Activated CD4-positive, alpha-beta T cell treated with anti-CD3 and anti-CD28 coated beads, Interleukin-2, amount 10 ng/mL, durations not matched to agents 7 days and 5 days (primary cell): ENCODE data around the gene AKAP13. TPM values are rescaled to one million over a fixed set of nuclear protein-coding genes. Genes with fewer than 3 reads are reported as not detected.
"Not testable (repeated sequence)": the region's sequence is repeated elsewhere in the genome, so short reads cannot be mapped to it uniquely, and the experiment has no call there.

Experiments
- CTCF ChIA-PET: fragments of 350-600 bp; sonication (Branson Sonifier 250); formaldehyde crosslinking; loops from one replicate; lab custom pipeline; 2021; ENCODE audit warnings: antibody characterized with exemption; lab: Charles Lee
- POLR2A ChIA-PET: fragments of 350-600 bp; sonication (Branson Sonifier 250); formaldehyde crosslinking; loops from one replicate; lab custom pipeline; 2021; ENCODE audit warnings: antibody characterized with exemption; lab: Charles Lee
- DNase-seq: peaks from one replicate; pipeline ENCODE4 v3.0.0-alpha.2; 2020
- H3K27ac Mint-ChIP-seq: one replicate; pipeline ENCODE4 v1.8.0; 2021; ENCODE audit warnings: mild to moderate bottlenecking, moderate library complexity, mixed read lengths
- H3K27me3 Mint-ChIP-seq: one replicate; pipeline ENCODE4 v1.8.0; 2021; ENCODE audit warnings: mixed read lengths
- H3K36me3 Mint-ChIP-seq: one replicate; pipeline ENCODE4 v1.8.0; 2021; ENCODE audit warnings: low read depth, mixed read lengths
- H3K4me1 Mint-ChIP-seq: one replicate; pipeline ENCODE4 v1.8.0; 2021; ENCODE audit warnings: mixed read lengths
- H3K4me3 Mint-ChIP-seq: one replicate; pipeline ENCODE4 v1.8.0; 2021; ENCODE audit warnings: mild to moderate bottlenecking, moderate library complexity, mixed read lengths
- H3K9me3 Mint-ChIP-seq: one replicate; pipeline ENCODE4 v1.8.0; 2021; ENCODE audit warnings: mixed read lengths
- total RNA-seq, 2 experiments: library from RNA; stranded (reverse); gene quantifications; one replicate each; pipeline ENCODE4 v1.2.3, GENCODE V29; 2021

Gene AKAP13
- total RNA-seq, 2 experiments from 2014 or later = 152 to 181 TPM

GRCh38 chr15:85481543-85481942, 101.1 kb downstream of the AKAP13 start:
- H3K4me1 Mint-ChIP-seq = peaks cover 34% of the 10 kb centered on the region
- H3K9me3 Mint-ChIP-seq, H3K27me3 Mint-ChIP-seq, H3K27ac Mint-ChIP-seq, H3K4me3 Mint-ChIP-seq, H3K36me3 Mint-ChIP-seq, POLR2A ChIA-PET: not testable (repeated sequence)
- CTCF ChIA-PET = interaction anchor here (0.6 kb wide), 1 partner anchor 13 kb away, joined by 4 read pairs; no protein-coding TSS in a partner anchor
- DNase-seq = peak; percentile 13

DNA sequence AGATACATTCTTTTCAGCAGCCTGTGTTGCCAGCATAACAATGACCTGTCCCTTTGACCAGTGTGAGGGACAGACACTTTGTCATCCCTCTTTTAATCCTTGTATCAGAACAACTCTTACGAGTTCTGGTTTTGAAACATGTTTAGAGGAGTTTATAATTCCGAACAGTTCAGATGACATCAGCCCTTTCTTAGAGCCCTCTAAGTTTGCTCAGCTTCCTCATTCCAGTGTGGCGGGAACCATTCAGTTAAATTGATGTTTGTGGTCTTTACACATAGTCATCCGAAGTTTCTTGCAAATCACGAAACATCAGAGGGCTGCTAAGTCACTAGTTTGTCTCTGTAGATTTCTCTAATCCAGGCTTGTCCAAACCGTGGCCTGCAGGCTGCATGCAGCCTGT, 102.5 kb downstream of the AKAP13 start:
- no peak overlapping the region for H3K27ac Mint-ChIP-seq
- CTCF ChIA-PET = no interaction called here

GRCh38 chr15:85483955-85484354, 103.6 kb downstream of the AKAP13 start:
- H3K27ac Mint-ChIP-seq, H3K9me3 Mint-ChIP-seq, H3K4me3 Mint-ChIP-seq, DNase-seq, POLR2A ChIA-PET, CTCF ChIA-PET, H3K27me3 Mint-ChIP-seq: not testable (repeated sequence)
- peaks cover 42% of the 10 kb centered on the region for H3K4me1 Mint-ChIP-seq
- peaks cover 14% of the 10 kb centered on the region for H3K36me3 Mint-ChIP-seq

More for the DNA sequence above, 102.5 kb downstream of the AKAP13 start:
- Mint-ChIP-seq H3K27me3 (no peaks in the 10 kb centered on the region), H3K4me3 (no peak overlapping the region), H3K9me3 (no peaks in the 10 kb centered on the region), H3K4me1 (peaks cover 33% of the 10 kb centered on the region), H3K36me3 (peaks cover 8% of the 10 kb centered on the region)
- POLR2A ChIA-PET = no interaction called here
- no peak for DNase-seq

- H3K27me3 Mint-ChIP-seq, POLR2A ChIA-PET, H3K9me3 Mint-ChIP-seq, H3K27ac Mint-ChIP-seq, DNase-seq, H3K4me3 Mint-ChIP-seq: not testable (repeated sequence)
- CTCF ChIA-PET = interaction anchor here (2.2 kb wide), 1 partner anchor 13 kb away, joined by 7 read pairs; no protein-coding TSS in a partner anchor
- Mint-ChIP-seq H3K4me1 (peaks cover 50% of the 10 kb centered on the region), H3K36me3 (peaks cover 17% of the 10 kb centered on the region)
Observed at GRCh38 chr15:85484923-85485322, 104.5 kb downstream of the AKAP13 start.

GRCh38 chr15:85485956-85486567, 105.7 kb downstream of the AKAP13 start:
- CTCF ChIA-PET = interaction anchor here (0.7 to 2.2 kb wide), 4 partner anchors 12 to 986 kb away, joined by 3 to 7 read pairs (median 4); no protein-coding TSS in a partner anchor
- peak; percentile 82 for DNase-seq
- Mint-ChIP-seq H3K4me3 (no peak overlapping the region), H3K9me3 (no peaks in the 10 kb centered on the region), H3K27me3 (no peaks in the 10 kb centered on the region), H3K36me3 (peaks cover 21% of the 10 kb centered on the region), H3K27ac (no peak overlapping the region), H3K4me1 (peaks cover 53% of the 10 kb centered on the region)
- POLR2A ChIA-PET = no interaction called here

DNA sequence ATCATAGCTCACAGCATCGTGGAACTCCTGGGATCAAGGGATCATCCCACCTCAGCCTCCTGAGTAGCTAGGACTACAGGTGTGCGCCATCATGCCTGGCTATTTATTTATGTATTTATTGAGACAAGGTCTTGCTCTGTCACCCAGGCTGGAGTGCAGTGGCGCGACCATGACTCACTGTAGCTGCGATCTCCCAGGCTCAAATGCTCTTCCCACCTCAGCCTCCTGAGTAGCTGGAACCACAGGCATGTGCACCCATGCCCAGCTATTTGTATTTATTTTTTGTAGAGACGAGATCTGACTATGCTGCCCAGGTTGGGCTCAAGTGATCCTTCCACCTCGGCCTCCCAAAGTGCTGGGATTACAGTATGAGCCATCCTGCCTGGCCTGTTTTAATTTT, 107.4 kb downstream of the AKAP13 start:
- H3K27me3 Mint-ChIP-seq, H3K9me3 Mint-ChIP-seq, DNase-seq, POLR2A ChIA-PET, H3K4me3 Mint-ChIP-seq, H3K27ac Mint-ChIP-seq: not testable (repeated sequence)
- peaks cover 21% of the 10 kb centered on the region for H3K36me3 Mint-ChIP-seq
- peaks cover 40% of the 10 kb centered on the region for H3K4me1 Mint-ChIP-seq
- CTCF ChIA-PET = interaction anchor here (0.9 to 1.9 kb wide), 4 partner anchors 11 to 171 kb away, joined by 3 to 8 read pairs (median 4); no protein-coding TSS in a partner anchor

GRCh38 chr15:85488997-85489396, 108.6 kb downstream of the AKAP13 start:
- no peak overlapping the region for H3K27ac Mint-ChIP-seq
- H3K27me3 Mint-ChIP-seq = no peaks in the 10 kb centered on the region
- H3K4me1 Mint-ChIP-seq = peaks cover 40% of the 10 kb centered on the region
- no peak overlapping the region for H3K4me3 Mint-ChIP-seq
- H3K9me3 Mint-ChIP-seq = no peaks in the 10 kb centered on the region
- DNase-seq = no peak
- H3K36me3 Mint-ChIP-seq = peaks cover 21% of the 10 kb centered on the region
- POLR2A ChIA-PET = no interaction called here
- CTCF ChIA-PET = interaction anchor here (0.7 to 2.2 kb wide), 5 partner anchors 11 to 173 kb away, joined by 3 to 8 read pairs (median 4); no protein-coding TSS in a partner anchor

GRCh38 chr15:85489773-85490493, 109.5 kb downstream of the AKAP13 start:
- ChIA-PET POLR2A (interaction anchor here (0.5 kb wide), 1 partner anchor 21 kb away, joined by 4 read pairs; no protein-coding TSS in a partner anchor), CTCF (interaction anchor here (1.5 to 2.2 kb wide), 4 partner anchors 14 to 174 kb away, joined by 3 to 6 read pairs (median 3); no protein-coding TSS in a partner anchor)
- Mint-ChIP-seq H3K27me3 (no peaks in the 10 kb centered on the region), H3K4me1 (peaks cover 40% of the 10 kb centered on the region), H3K36me3 (peaks cover 21% of the 10 kb centered on the region), H3K9me3 (no peaks in the 10 kb centered on the region), H3K4me3 (no peak overlapping the region), H3K27ac (no peak overlapping the region)
- no peak for DNase-seq

GRCh38 chr15:85490856-85491255, 110.5 kb downstream of the AKAP13 start:
- Mint-ChIP-seq H3K9me3 (no peaks in the 10 kb centered on the region), H3K36me3 (peaks cover 21% of the 10 kb centered on the region), H3K4me3 (no peak overlapping the region), H3K4me1 (peaks cover 37% of the 10 kb centered on the region), H3K27ac (no peak overlapping the region), H3K27me3 (no peaks in the 10 kb centered on the region)
- DNase-seq = no peak
- ChIA-PET POLR2A (interaction anchor here (0.5 to 0.6 kb wide), 2 partner anchors 22 to 91 kb away, joined by 4 read pairs; no protein-coding TSS in a partner anchor), CTCF (interaction anchor here (1.1 to 2.2 kb wide), 4 partner anchors 15 to 175 kb away, joined by 3 to 6 read pairs (median 3); no protein-coding TSS in a partner anchor)

GRCh38 chr15:85491691-85492090, 111.3 kb downstream of the AKAP13 start:
- POLR2A ChIA-PET = no interaction called here
- Mint-ChIP-seq H3K36me3 (peaks cover 21% of the 10 kb centered on the region), H3K27ac (no peak overlapping the region), H3K27me3 (no peaks in the 10 kb centered on the region), H3K4me1 (peaks cover 33% of the 10 kb centered on the region), H3K4me3 (no peak overlapping the region), H3K9me3 (no peaks in the 10 kb centered on the region)
- no peak for DNase-seq
- CTCF ChIA-PET = interaction anchor here (0.5 to 1.1 kb wide), 2 partner anchors 74 to 161 kb away, joined by 3 to 4 read pairs; no protein-coding TSS in a partner anchor

DNA sequence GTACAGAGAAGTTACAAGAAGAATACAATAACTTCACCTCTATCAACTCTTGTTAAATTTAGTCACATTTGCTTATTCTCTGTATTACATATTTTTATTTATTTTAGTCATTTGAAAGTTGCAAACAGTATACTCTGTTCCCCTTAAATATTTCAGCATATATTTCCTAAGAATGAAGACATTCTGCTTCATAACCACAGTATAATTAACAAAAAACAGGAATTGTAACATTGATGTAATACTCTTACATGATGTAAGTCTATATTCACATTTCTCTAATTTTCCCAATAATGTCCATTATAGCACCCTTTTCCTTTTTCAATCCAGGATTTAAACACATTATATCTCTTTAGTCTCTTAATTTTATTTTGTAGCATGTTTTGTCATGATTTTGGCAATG, 112.0 kb downstream of the AKAP13 start:
- ChIA-PET CTCF (interaction anchor here (1.1 kb wide), 1 partner anchor 196 kb away, joined by 3 read pairs; no protein-coding TSS in a partner anchor), POLR2A (no interaction called here)
- DNase-seq = no peak
- H3K36me3 Mint-ChIP-seq = peaks cover 17% of the 10 kb centered on the region
- H3K4me1 Mint-ChIP-seq = peaks cover 30% of the 10 kb centered on the region
- H3K27me3 Mint-ChIP-seq = no peaks in the 10 kb centered on the region
- no peak overlapping the region for H3K27ac Mint-ChIP-seq
- no peak overlapping the region for H3K4me3 Mint-ChIP-seq
- H3K9me3 Mint-ChIP-seq = no peaks in the 10 kb centered on the region

- no peak overlapping the region for H3K4me3 Mint-ChIP-seq
- DNase-seq = no peak
- no peaks in the 10 kb centered on the region for H3K9me3 Mint-ChIP-seq
- CTCF ChIA-PET = interaction anchor here (0.6 to 1.1 kb wide), 3 partner anchors 11 to 197 kb away, joined by 3 to 4 read pairs (median 3); no protein-coding TSS in a partner anchor
- H3K36me3 Mint-ChIP-seq = peaks cover 10% of the 10 kb centered on the region
- peaks cover 31% of the 10 kb centered on the region for H3K4me1 Mint-ChIP-seq
- POLR2A ChIA-PET = no interaction called here
- H3K27ac Mint-ChIP-seq = no peak overlapping the region
- no peaks in the 10 kb centered on the region for H3K27me3 Mint-ChIP-seq
Observed at GRCh38 chr15:85493260-85493659, 112.9 kb downstream of the AKAP13 start.
